SJCRH30 (cell line): ENCODE measurements around the gene JOSD1. TPM values are rescaled to one million over a fixed set of nuclear protein-coding genes. Genes with fewer than 3 reads are reported as not detected.

Experiments used
- DNase-seq, 2 experiments: peaks; one replicate each; pipeline ENCODE4 v3.0.0-alpha.2; 2015 to 2020
- H3K27ac ChIP-seq: fragments of 250-450 bp; sonication (Bioruptor Pico); 2 replicates; pipeline ENCODE4 v1.5.1; 2020; ENCODE audit warnings: mild to moderate bottlenecking, moderate library complexity
- H3K27me3 ChIP-seq: fragments of 250-450 bp; sonication (Bioruptor Pico); 2 replicates; pipeline ENCODE4 v1.5.1; 2020; ENCODE audit warnings: mild to moderate bottlenecking, moderate library complexity
- H3K36me3 ChIP-seq: fragments of 250-450 bp; sonication (Bioruptor Pico); 2 replicates; pipeline ENCODE4 v1.5.1; 2020; ENCODE audit warnings: mild to moderate bottlenecking, moderate library complexity
- H3K4me1 ChIP-seq: fragments of 250-450 bp; sonication (Bioruptor Pico); 2 replicates; pipeline ENCODE4 v1.5.1; 2020; ENCODE audit warnings: mild to moderate bottlenecking, moderate library complexity
- H3K4me3 ChIP-seq: fragments of 250-450 bp; sonication (Bioruptor Pico); 2 replicates; pipeline ENCODE4 v1.5.1; 2020; ENCODE audit warnings: mild to moderate bottlenecking, moderate library complexity
- H3K9me3 ChIP-seq: fragments of 250-450 bp; sonication (Bioruptor Pico); replicated peaks from 2 replicates; pipeline ENCODE4 v1.5.1; 2020; ENCODE audit warnings: mild to moderate bottlenecking, moderate library complexity
- total RNA-seq: library from RNA; depleted of rRNA; stranded (reverse); fragments of >200 nt; shearing (Covaris generic); gene quantifications from 2 replicates; pipeline ENCODE4 v1.2.3, GENCODE V29; 2014; rRNA removed

Gene JOSD1
- total RNA-seq, result 25.9 and 26.5 TPM in 2 replicates

DNA sequence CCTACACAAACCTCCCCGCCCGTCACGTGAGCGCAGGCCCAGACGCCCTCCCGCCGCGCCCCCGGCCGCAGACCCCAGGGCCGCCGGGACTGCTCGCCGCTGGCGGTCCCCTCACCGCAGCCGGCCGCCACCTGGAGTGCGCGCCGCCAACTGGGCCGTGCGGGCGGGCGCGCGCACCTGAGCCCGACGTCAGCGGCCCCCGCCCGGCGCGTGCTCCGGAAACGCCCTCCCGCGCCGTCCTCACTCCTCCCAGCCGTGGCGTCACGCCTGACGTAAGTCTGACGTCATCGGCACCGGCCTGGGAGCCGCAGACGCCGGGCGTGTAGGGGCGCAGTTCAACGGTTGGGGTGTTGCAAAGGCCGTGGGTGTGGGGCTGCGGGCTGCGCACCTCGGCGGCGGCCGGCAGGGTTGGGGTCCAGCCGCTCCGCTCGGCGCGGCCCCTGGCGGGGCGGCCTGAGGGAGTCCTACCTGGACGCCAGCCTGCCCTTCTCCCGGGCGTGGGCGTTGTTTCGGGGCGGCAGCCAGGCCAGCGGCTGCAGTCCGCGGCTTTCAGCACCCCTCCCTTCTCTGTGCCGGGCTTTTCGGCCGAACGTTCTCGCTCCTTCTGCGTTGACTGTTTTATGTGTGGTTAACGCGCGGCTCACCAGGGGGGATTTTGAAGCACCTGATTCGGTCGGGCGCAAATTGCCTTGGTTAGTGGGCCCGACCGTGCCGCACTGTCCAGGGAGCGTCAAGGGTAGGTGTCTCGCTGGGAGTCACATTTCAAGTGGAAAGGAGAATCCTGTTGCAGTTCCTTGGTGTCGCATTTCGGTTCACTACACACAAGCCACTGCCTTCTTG is at the start of gene JOSD1:
JOSD1 (minus strand) TSS at position 155 of the 840 bp plus-strand sequence. CDS start 956 bp downstream, outside the sequence.
- Histone ChIP-seq H3K9me3 (no peaks in the 10 kb centered on the region), H3K36me3 (no peaks in the 10 kb centered on the region), H3K4me1 (peaks cover 3% of the 10 kb centered on the region; the same call in 1 of the 2 replicates), H3K27ac (peak within 1 kb of the TSS; percentile 50; the same call in 1 of the 2 replicates), H3K4me3 (peak within 1 kb of the TSS; percentile 95), H3K27me3 (no peaks in the 10 kb centered on the region)
- peak; percentile 86 to 88 for DNase-seq

DNA sequence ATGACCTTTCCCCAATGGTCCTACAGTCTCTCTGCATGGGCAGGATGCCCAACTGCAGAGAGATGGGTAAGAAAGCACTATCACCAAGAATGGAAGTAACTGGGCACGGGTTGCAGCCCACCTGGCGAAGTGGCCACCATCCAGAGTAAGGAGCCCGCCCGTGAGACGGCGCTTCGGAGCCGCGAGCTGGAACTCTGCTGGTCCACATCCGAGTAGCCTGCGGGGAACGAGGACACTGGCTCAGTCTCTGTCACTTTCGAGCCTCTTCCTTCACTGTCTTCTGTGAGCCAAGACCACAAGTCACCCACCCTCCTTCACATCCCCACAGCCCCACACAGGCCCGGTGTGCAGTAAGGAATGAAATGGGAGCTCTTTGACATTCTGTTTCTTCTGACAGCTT is 49.4 kb upstream of the JOSD1 start:
- H3K27ac ChIP-seq, result peak overlapping the region; percentile 80; the same call in 1 of the 2 replicates
- H3K27me3 ChIP-seq, result no peaks in the 10 kb centered on the region
- H3K36me3 ChIP-seq, result peaks cover 44% of the 10 kb centered on the region
- no peaks in the 10 kb centered on the region for H3K9me3 ChIP-seq
- H3K4me3 ChIP-seq, result no peak overlapping the region
- DNase-seq, result no peak
- H3K4me1 ChIP-seq, result peaks cover 35% of the 10 kb centered on the region

DNA sequence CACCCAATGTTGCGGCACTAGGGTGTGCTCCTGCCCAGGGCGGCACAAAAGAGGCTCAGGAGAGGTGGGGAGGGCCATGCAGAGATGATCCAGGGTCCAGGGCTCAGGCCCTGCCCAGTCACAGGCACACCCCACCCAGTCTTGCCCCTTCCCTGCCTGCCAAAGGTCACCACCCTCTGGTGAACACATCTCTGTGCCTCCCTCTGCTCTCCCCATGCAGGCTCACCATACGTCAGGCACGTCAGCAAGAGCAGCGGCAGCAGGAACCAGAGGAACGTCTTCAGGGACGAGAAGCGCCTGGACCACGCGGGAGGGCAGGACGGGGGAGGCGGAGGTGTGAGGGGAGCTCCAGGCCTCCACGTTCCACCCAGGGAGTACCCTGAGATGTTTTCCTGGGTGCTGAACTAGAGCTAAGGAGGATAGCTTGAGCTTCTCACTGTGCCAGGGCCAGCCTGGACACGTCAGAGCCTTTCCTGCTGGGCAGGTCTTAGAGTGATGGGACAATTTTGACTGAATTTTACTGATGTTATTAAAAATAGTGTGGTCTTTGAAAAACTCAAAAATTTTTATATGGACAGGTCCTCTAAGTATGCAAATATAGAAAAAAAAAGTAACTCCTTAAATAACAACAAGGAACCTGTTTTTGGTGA is 47.9 kb upstream of the JOSD1 start:
- Histone ChIP-seq H3K27me3 (no peaks in the 10 kb centered on the region), H3K9me3 (no peaks in the 10 kb centered on the region), H3K36me3 (peaks cover 56% of the 10 kb centered on the region), H3K27ac (no peak overlapping the region), H3K4me3 (no peak overlapping the region), H3K4me1 (peaks cover 30% of the 10 kb centered on the region)
- no peak for DNase-seq

DNA sequence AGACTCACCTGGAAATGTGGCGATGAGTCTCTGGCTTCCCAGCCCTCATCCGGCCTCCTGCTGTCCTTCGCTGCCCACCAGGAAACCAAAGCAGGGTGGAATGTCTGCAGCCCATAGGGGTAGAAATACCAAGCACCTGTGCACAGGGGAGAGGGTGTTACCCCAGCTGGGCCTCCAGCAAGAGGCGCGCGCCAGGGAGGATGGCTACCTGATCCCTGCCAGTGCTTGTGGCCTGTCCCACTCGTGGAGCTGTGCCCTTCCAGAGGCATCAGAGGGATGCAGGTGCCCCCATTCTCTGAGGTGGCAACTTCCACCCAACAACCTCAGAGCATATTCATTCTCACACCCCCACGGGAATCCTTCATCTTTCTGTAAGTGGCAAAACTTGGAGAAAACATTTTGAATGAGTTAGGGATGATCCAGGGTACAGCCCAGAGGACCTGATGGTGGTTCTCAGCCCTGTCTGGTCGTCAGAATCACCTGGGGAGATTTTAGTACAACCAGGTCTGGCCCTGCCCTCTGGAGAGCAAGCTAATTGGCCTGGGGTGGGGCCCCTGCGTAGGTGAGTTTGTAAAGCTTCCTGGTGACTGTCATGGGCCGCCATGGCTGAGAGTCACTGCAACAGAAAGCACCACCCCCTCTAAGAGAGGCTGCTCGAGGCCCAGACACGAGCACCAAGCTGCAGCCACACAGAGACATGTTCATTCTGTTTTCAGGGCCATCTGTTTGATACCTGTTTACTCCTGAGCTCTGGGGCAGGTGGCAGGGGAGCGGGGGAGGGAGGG is 45.1 kb upstream of the JOSD1 start:
- peaks cover 80% of the 10 kb centered on the region for H3K36me3 ChIP-seq
- peaks cover 11% of the 10 kb centered on the region for H3K4me1 ChIP-seq
- no peak for DNase-seq
- no peak overlapping the region for H3K4me3 ChIP-seq
- H3K27me3 ChIP-seq, result no peaks in the 10 kb centered on the region
- H3K27ac ChIP-seq, result peak overlapping the region; percentile 14
- no peaks in the 10 kb centered on the region for H3K9me3 ChIP-seq

DNA sequence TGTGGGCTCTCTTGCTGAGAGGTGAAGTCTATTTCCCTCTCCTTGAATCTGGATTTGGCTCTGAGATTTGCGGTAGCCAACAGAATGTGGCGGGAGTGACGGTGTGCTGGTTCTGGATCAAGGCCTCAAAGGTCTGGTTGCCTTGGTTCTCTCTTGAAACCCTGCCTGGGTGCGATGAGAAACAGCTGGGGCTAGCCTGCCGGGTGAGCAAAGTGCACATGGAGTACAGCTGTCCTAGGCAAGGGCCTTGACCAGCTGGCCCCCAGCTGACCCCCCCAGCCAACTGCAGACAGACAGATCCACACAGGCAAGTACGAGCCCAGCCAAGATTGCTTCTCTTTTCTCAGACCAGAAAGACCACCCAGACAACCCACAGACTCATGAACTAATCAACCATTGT is 44.2 kb upstream of the JOSD1 start:
- Histone ChIP-seq H3K4me1 (peaks cover 3% of the 10 kb centered on the region; the same call in 1 of the 2 replicates), H3K4me3 (no peak overlapping the region), H3K36me3 (peaks cover 79% of the 10 kb centered on the region), H3K27ac (peak overlapping the region; percentile 14), H3K9me3 (no peaks in the 10 kb centered on the region), H3K27me3 (no peaks in the 10 kb centered on the region)
- DNase-seq, result peak; percentile 51 to 52

DNA sequence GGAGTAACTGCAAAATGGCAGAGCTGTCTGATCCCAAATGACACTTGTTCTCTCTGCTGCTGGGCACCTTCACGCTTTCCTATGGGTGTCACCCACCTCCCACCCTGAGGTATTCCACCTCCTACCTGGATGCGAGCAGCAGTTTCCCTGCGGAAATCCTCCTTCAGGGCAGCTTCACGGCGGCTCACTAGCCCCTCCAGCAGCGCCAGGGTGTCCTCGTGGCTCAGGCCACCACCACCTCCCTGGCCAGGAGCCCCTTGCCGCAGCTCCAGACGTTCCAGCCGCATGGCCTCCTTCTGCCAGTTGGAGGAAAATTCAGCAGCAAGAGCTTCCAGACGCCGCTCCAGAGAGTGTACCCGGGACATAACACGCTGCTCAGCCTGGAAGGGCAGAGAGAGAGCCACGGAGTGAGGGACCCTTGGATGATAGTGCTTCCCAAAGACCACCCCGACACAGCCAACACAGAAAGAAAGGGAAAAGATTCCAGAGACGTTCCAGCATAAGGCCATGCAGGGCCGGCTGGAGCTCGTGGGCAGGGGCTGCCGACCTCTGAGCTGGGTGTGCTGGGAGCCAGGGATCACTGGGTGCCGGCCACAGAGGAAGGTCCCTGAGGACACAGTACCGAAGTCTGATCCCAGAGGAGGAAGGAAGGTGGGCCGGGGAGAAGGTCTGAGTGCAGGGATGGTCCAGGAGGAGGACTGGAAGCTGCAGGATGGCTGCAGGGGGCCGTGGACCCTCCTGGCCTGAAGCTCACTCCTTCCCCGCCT is 41.6 kb upstream of the JOSD1 start:
- no peak overlapping the region for H3K4me3 ChIP-seq
- H3K4me1 ChIP-seq, result no peaks in the 10 kb centered on the region
- no peak overlapping the region for H3K27ac ChIP-seq
- H3K36me3 ChIP-seq, result peaks cover 70% of the 10 kb centered on the region
- DNase-seq, result no peak
- no peaks in the 10 kb centered on the region for H3K27me3 ChIP-seq
- H3K9me3 ChIP-seq, result no peaks in the 10 kb centered on the region

DNA sequence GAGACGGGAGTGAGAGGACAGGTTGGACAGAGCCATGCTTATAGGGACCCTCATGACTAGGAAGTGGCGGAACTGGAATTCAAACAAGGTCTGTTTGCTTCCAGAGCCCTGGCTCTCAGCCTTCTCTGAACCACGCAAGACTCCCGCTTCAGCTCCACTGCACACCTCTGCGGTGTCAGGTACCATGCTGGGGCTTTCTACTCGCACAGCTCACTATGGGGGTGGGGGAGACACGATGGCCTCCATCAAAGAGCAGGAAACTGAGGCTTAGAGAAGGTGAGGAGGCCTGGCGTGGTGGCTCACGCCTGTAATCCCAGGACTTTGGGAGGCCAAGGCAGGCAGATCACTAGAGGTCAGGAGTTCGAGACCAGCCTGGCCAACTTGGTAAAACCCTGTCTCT is 40.8 kb upstream of the JOSD1 start:
- Histone ChIP-seq H3K27ac (no peak overlapping the region), H3K4me1 (no peaks in the 10 kb centered on the region), H3K4me3 (no peak overlapping the region), H3K9me3 (no peaks in the 10 kb centered on the region), H3K36me3 (peaks cover 72% of the 10 kb centered on the region), H3K27me3 (no peaks in the 10 kb centered on the region)
- no peak for DNase-seq

DNA sequence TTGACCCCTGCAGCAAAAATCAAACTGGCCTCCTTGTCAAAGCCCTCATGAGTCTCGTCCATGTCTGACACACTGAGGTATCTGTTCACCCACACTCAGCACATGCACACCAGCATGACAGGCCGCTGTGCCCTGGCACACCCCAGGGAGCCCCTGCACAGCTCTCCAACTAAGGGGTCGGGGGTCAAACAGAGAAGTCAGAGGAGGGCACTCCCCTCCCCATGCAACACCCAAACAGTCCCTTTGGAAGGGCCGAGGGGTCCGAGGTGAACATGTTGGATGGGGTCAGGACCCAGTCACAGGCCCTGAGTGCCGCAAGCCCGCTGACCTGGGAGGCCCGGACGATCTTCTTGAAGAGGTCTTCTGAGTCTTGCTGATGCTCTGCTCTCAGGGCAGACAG is 40.4 kb upstream of the JOSD1 start:
- no peak for DNase-seq
- Histone ChIP-seq H3K9me3 (no peaks in the 10 kb centered on the region), H3K27me3 (no peaks in the 10 kb centered on the region), H3K4me1 (no peaks in the 10 kb centered on the region), H3K4me3 (no peak overlapping the region), H3K36me3 (peaks cover 73% of the 10 kb centered on the region), H3K27ac (no peak overlapping the region)

DNA sequence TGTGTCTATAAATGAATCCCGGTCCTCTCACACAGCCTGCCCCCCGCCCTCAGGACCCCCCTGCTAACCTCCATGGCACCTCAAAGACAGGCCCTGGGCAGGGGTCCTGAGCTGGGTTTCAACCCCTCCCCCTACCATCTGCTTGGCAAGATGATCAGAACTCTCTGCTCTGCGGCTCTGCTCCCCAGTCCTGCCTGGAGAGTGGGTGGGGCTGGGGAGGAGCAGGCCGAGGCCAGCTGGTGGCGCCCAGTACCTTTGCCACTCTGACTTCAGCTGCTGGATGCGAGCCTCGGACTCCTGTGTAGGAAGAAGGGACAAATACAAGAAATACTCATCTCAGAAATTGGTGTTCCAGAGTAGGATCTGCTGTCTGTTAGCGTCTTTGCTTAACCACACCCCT is 40.0 kb upstream of the JOSD1 start:
- no peak for DNase-seq
- Histone ChIP-seq H3K27me3 (no peaks in the 10 kb centered on the region), H3K36me3 (peaks cover 73% of the 10 kb centered on the region), H3K4me1 (no peaks in the 10 kb centered on the region), H3K9me3 (no peaks in the 10 kb centered on the region), H3K4me3 (no peak overlapping the region), H3K27ac (no peak overlapping the region)

DNA sequence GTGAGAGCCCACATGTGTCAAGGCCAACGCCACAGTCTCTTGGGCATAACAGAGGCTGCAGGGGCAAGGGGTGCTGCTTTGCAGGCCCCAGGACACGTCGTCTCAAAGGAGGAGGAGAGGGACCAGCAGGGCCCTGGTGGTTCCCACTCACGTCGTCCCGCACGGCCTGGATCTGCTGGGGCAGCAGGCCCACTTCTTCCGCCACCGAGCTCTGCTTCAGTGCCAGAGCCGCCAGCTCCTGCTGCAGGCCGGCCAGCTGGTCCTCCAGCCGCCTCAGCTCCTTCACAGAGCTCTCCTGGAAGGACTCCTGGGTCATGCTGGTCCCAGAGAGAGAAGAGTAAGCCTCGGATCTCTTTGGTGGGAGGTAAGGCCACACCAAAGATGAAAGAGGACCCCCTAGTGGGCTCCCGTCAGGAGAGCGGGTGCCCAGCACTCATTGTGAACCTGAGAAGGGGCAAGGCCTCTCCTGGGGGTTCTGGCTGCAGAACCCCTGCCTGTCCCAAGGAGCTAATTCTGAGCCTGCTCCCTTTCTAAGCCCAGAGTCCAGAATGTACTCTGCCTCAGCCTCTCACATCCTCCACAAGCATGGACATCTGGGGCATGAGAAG is 39.5 kb upstream of the JOSD1 start:
- Histone ChIP-seq H3K27me3 (no peaks in the 10 kb centered on the region), H3K9me3 (no peaks in the 10 kb centered on the region), H3K36me3 (peaks cover 68% of the 10 kb centered on the region), H3K4me3 (no peak overlapping the region), H3K27ac (no peak overlapping the region), H3K4me1 (no peaks in the 10 kb centered on the region)
- DNase-seq, result no peak

DNA sequence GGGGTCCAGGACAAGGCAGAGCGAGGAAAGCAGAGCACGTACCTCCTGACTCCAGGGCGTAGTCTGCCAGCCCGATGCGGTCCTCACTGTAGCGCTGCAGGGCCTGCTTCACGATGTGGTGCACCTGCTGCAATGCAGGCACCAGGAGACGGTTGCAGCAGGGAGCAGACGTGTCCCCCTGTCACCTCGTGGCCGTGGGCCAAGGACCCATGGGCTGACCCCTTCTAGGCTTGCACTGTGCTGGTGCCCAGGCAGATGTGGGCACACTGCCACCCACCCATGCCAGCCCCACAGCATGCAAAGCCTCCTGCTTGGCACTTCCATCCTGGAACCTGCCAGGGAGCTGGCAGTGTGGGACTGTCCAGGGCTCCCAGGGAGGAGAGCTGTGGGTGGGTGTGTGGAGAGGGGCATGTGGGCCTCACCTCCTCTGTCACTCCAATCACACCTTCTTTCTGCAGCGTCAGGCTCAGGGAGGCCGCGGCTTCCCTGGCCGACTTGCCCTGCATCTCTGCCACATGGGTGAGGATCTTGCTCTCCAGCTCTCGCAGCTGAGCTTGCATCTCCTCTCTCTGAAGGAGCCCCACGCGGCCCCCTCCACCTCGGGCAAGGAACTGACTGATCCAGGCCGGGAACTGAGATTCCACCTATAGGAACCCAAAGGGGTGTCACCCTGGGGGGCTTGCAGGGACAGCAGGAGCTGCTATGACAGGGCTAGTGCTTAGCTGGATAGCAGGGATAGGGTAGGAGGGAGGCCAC is 38.7 kb upstream of the JOSD1 start:
- Histone ChIP-seq H3K9me3 (no peaks in the 10 kb centered on the region), H3K36me3 (peaks cover 60% of the 10 kb centered on the region), H3K4me1 (no peaks in the 10 kb centered on the region; the same call in 1 of the 2 replicates), H3K27ac (no peak overlapping the region), H3K4me3 (no peak overlapping the region), H3K27me3 (no peaks in the 10 kb centered on the region)
- DNase-seq, result no peak

DNA sequence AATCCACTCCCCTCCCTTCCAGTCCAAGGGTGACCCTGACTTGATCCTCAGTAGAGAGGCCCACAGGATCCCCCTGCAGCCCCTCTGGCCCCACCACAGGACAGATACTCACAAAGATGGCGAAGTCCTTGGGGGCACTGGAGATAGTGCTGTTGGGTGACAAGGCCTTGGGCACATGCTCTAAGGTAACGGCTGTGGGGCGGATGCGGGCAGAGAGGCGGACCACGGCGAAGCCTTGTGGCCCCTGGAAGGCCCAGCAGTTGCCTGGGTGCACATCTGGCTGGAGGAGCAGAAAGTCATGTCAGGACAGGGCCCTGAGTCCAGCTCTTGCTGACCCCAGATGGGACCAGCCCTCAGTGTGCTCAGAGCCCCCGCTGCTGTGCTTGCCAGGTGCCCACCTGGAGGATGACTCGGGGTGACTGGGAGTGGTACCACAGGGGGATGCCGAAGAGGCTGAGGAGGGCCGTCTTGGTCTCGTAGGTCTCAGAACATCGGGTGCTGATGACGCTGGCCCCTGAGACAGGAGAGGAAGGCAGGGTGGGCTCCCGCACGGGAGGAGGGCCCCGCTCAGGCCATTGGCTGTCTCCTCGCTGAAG is 37.8 kb upstream of the JOSD1 start:
- H3K27me3 ChIP-seq, result no peaks in the 10 kb centered on the region
- H3K36me3 ChIP-seq, result peaks cover 59% of the 10 kb centered on the region
- DNase-seq, result no peak

More for the DNA sequence above, 37.8 kb upstream of the JOSD1 start:
- Histone ChIP-seq H3K4me3 (no peak overlapping the region), H3K9me3 (no peaks in the 10 kb centered on the region), H3K4me1 (no peaks in the 10 kb centered on the region; the same call in 1 of the 2 replicates), H3K27ac (no peak overlapping the region)
